Mucosa of rectum (tissue), 2 donors: ENCODE data around the gene NDUFS1.
"Not testable (repeated sequence)": the region's sequence is repeated elsewhere in the genome, so short reads cannot be mapped to it uniquely, and the experiment has no call there.

Source experiments
- H3K27ac ChIP-seq, 2 donors: one replicate each; pipeline ENCODE4 v1.7.0; 2013; ENCODE audit warnings: inconsistent platforms in 2 of 2, low read depth in 2 of 2, low read length in 2 of 2
- H3K27me3 ChIP-seq, 2 donors: one replicate each; pipeline ENCODE4 v1.7.0; 2013; ENCODE audit warnings: low read length in 2 of 2; ENCODE audit not compliant: control insufficient read depth in 2 of 2, insufficient read depth in 2 of 2
- H3K36me3 ChIP-seq, 2 donors: one replicate each; pipeline ENCODE4 v1.7.0; 2013; ENCODE audit warnings: low read length in 2 of 2; ENCODE audit not compliant: control insufficient read depth in 2 of 2, insufficient read depth in 2 of 2
- H3K4me1 ChIP-seq, 2 donors: one replicate each; pipeline ENCODE4 v1.7.0; 2013; ENCODE audit warnings: low read length in 2 of 2, mild to moderate bottlenecking in 1 of 2; ENCODE audit not compliant: control insufficient read depth in 2 of 2, insufficient read depth in 2 of 2
- H3K4me3 ChIP-seq, 2 donors: one replicate each; pipeline ENCODE4 v1.7.0; 2013; ENCODE audit warnings: low read length in 2 of 2
- H3K9ac ChIP-seq, 2 donors: one replicate each; pipeline ENCODE4 v1.7.0; 2013; ENCODE audit warnings: low read length in 2 of 2, low read depth in 1 of 2, mild to moderate bottlenecking in 1 of 2
- H3K9me3 ChIP-seq, 2 donors: one replicate each; pipeline ENCODE4 v1.7.0; 2013; ENCODE audit warnings: low read length in 2 of 2; ENCODE audit not compliant: control insufficient read depth in 2 of 2
- donor health status: healthy.
- donor health status: Normal muscosa, but diverticular disease.

The NDUFS1 gene

DNA sequence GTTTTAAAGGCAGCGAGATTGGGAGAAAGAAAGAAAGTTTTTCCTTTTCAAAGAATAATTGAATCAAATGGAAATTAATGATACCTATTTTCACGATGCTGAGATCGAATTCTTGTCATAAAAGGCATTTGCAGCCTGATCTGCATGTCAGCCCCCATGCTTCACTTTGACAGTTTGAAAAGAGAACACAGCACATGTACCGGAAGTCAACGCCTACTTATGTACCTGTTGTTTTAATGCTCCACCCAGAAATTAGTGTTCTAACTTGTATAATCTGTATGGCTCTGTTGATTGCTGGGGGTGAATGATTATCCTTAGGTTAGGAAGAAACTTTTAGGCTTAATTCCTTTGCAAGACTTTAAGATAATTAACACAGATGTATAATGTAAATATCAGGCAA, 31.4 kb upstream of the NDUFS1 start:
- Histone ChIP-seq H3K27ac (no peak overlapping the region), H3K4me3 (no peak overlapping the region), H3K9ac (no peak overlapping the region), H3K36me3 (no peaks in the 10 kb centered on the region), H3K4me1 (no peaks in the 10 kb centered on the region), H3K27me3 (peaks cover 0 to 2% of the 10 kb centered on the region in 2 donors), H3K9me3 (no peaks in the 10 kb centered on the region)

DNA sequence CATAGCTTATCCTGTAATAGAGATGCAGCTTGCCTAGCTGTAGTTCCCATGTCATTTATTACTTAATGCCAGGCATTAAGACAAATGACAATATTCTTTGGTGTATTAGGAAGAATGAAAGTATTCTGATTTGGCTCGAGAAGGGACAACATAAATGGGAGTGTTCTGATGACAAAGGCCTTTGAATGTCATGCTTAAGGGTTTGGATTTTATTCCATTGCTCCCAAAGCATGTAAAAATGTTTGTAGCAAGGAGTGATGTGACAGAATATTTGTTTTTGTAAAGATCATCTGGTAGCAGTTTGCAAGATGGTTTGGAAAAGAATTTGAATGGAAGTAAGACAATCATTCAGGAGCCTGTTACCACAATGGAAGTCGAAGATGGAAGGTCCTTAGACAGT, 30.9 kb upstream of the NDUFS1 start:
- no peak overlapping the region for H3K9ac ChIP-seq
- no peak overlapping the region for H3K27ac ChIP-seq
- H3K36me3 ChIP-seq: no peaks in the 10 kb centered on the region
- H3K4me3 ChIP-seq: no peak overlapping the region
- H3K9me3 ChIP-seq: no peaks in the 10 kb centered on the region
- no peaks in the 10 kb centered on the region for H3K4me1 ChIP-seq
- H3K27me3 ChIP-seq: peaks cover 0 to 2% of the 10 kb centered on the region in 2 donors

DNA sequence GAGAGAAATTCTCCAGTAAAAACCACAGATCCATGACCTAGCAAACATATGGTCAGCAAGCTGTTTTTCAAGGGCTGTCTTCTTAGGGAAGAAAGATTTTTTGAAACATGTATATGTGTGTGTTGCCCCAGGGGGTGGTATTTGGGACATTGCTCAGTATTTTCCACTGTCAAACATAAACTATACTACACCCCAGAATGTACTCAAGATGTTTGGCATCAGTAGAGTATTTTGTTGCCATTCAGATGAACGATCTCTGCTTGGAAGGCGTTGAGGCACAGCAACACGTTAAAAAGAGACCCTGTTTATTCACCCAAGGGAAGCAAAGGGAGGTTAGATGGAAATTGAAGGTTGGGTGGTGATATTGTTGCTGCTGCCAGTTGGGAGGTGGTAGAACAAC, 30.4 kb upstream of the NDUFS1 start:
- Histone ChIP-seq H3K27ac (no peak overlapping the region), H3K36me3 (no peaks in the 10 kb centered on the region), H3K9ac (no peak overlapping the region), H3K4me3 (no peak overlapping the region), H3K27me3 (peaks cover 0 to 2% of the 10 kb centered on the region in 2 donors), H3K4me1 (no peaks in the 10 kb centered on the region), H3K9me3 (no peaks in the 10 kb centered on the region)

DNA sequence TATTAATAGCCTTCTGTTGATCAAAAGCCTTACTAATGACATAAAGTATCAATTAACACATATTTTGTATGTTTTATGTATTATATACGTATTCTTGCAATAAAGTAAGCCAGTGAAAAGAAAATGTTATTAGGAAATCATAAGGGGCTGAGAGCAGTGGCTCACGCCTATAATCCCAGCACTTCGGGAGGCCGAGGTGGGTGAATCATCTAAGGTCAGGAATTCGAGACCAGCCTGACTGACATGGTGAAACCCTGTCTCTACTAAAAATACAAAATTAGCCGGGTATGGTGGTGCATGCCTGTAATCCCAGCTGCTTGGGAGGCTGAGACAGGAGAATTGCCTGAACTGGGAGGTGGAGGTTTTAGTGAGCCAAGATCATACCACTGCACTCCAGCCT, 22.3 kb upstream of the NDUFS1 start:
- H3K27ac ChIP-seq, H3K9ac ChIP-seq, H3K36me3 ChIP-seq, H3K4me3 ChIP-seq, H3K4me1 ChIP-seq, H3K27me3 ChIP-seq, H3K9me3 ChIP-seq: not testable (repeated sequence)

DNA sequence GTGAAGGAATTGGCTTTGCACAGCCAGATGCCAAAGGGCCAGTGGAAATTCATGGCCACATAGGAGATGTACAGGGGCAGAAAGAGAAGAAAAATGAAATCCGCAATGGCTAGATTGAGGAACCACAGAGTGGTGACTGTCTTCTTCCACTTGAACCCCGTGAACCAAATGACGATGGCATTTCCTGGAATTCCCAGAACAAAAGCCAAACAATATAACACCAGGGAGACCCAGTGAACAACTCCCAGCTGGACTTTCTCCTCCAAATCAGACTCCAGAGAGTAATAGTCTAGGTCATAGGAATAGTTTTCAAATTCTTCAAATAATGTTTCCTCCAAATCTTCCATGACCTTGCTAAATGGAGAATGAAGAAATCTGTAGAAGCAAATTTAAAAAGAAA, 17.7 kb upstream of the NDUFS1 start:
- Histone ChIP-seq H3K4me1 (no peaks in the 10 kb centered on the region), H3K27me3 (no peaks in the 10 kb centered on the region), H3K4me3 (no peak overlapping the region), H3K27ac (no peak overlapping the region), H3K9ac (no peak overlapping the region), H3K9me3 (no peaks in the 10 kb centered on the region), H3K36me3 (no peaks in the 10 kb centered on the region)

DNA sequence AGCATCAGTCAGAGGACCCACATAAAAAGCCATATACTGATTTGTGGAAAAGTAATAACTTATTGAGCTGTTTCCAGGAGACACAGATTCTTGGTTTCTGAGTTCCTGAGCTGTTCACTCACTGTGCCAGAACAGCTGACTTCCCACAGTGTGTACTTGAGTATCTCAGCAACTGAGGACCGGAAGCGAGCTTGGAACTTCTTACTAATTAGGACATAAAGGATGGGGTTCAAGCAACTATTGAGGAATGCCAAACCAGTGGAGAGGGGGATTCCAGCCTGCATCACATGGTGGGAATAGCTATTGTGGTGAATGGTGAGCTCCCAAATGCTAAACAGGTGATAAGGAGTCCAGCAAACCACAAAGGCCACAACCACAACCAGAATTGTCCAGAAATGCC, 16.9 kb upstream of the NDUFS1 start:
- H3K4me3 ChIP-seq: no peak overlapping the region
- no peaks in the 10 kb centered on the region for H3K36me3 ChIP-seq
- no peaks in the 10 kb centered on the region for H3K9me3 ChIP-seq
- H3K27me3 ChIP-seq: no peaks in the 10 kb centered on the region
- no peak overlapping the region for H3K9ac ChIP-seq
- H3K4me1 ChIP-seq: no peaks in the 10 kb centered on the region
- H3K27ac ChIP-seq: no peak overlapping the region

DNA sequence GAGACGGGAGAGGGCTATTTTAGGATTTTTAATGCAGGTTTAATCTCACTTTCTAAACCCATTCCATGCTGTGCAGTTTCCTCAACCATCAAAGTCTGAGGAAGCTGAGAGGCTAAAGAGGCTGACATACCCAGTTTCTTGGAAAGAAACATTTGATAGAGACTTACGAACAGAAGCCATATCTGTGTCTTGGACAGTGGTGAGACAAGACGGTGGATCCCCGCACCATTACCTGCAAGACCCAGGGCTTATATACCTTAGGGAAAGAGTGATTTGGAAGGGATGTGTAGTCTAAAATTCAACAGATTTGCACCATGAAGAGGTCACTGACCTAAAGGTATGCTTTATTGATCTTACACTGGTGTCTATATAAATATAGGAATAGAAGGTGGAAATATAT, 13.9 kb upstream of the NDUFS1 start:
- Histone ChIP-seq H3K9ac (no peak overlapping the region), H3K36me3 (no peaks in the 10 kb centered on the region), H3K4me1 (no peaks in the 10 kb centered on the region), H3K27ac (no peak overlapping the region), H3K27me3 (no peaks in the 10 kb centered on the region), H3K4me3 (no peak overlapping the region), H3K9me3 (no peaks in the 10 kb centered on the region)

DNA sequence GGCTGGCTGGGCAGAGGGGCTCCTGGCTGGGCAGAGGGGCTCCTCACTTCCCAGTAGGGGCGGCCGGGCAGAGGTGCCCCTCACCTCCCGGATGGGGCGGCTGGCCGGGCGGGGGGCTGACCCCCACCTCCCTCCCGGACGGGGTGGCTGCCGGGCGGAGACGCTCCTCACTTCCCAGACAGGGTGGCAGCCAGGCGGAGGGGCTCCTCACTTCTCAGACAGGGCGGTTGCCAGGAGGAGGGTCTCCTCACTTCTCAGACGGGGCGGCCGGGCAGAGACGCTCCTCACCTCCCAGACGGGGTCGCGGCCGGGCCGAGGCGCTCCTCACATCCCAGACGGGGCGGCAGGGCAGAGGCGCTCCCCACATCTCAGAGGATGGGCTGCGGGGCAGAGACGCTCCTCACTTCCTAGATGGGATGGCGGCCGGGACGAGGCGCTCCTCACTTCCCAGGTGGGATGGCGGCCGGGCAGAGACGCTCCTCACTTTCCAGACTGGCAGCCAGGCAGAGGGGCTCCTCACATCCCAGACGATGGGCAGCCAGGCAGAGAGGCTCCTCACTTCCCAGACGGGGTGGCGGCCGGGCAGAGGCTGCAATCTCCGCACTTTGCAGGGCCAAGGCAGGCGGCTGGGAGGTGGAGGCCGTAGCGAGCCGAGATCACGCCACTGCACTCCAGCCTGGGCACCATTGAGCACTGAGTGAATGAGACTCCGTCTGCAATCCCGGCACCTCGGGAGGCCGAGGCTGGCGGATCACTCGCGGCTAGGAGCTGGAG, 12.6 kb upstream of the NDUFS1 start:
- not testable (repeated sequence) for H3K27me3 ChIP-seq, H3K27ac ChIP-seq, H3K4me3 ChIP-seq, H3K4me1 ChIP-seq, H3K36me3 ChIP-seq, H3K9me3 ChIP-seq, H3K9ac ChIP-seq

DNA sequence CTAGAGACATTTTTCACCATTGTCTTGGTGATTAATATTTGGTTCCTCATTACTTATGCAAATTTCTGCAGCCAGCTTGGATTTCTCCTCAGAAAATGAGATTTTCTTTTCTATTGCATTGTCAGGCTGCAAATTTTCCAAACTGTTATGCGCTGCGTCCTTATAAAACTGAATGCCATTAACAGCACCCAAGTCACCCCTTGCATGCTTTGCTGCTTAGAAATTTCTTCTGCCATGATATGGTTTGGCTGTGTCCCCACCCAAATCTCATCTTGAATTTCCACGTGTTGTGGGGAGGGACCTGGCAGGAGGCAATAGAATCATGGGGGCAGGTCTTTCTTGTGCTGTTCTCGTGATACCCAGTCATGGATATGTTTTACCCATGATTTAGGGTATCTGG, 9.0 kb upstream of the NDUFS1 start:
- not testable (repeated sequence) for H3K9me3 ChIP-seq, H3K4me1 ChIP-seq, H3K27me3 ChIP-seq, H3K9ac ChIP-seq, H3K36me3 ChIP-seq, H3K27ac ChIP-seq, H3K4me3 ChIP-seq

DNA sequence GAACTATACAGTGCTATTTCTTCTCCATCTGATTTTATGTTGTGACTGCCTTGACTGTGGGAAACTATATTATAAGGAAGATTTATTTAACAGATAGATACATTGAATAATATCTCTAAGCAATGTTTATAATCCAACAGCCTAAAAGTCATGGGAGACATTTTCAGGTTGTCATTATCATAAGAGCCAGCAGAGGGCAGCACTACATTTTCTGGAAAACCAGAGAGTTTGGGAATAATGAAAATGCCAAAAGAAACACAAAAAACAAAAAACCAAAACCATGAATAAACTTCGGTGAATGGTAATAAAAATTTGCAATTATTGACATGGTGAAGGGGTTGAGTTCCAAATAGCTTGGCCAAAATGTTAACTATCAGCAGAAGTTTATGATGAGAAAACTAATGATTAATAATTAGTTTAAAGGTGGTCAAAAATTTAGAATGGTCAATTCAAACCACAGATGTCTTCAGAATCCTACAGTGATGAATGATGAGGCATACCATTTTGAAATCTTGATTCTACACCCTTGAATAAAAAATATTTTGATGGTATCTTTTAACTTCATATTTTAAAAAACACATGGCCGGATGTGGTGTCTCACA, 5.1 kb upstream of the NDUFS1 start:
- Histone ChIP-seq H3K27ac (no peak overlapping the region), H3K36me3 (peaks cover 18 to 23% of the 10 kb centered on the region in 2 donors), H3K27me3 (no peaks in the 10 kb centered on the region)

More for the DNA sequence above, 5.1 kb upstream of the NDUFS1 start:
- Histone ChIP-seq H3K9me3 (no peaks in the 10 kb centered on the region), H3K9ac (no peak overlapping the region), H3K4me3 (no peak overlapping the region), H3K4me1 (peaks cover 8 to 9% of the 10 kb centered on the region in 2 donors)
